Tibial nerve (tissue), 4 donors: ENCODE measurements around the gene SLC7A6. TPM values are rescaled to one million over a fixed set of nuclear protein-coding genes. Genes with fewer than 3 reads are reported as not detected.

Source experiments
- DNase-seq, 2 donors: peaks; one replicate each; pipeline ENCODE4 v3.0.0-alpha.2; 2019; ENCODE audit warnings: low spot score in 2 of 2
- H3K27ac ChIP-seq, 4 donors: fragments of 200-600 bp; sonication (generic) in 3 of 4; one replicate each; pipeline ENCODE4 v1.5.1; 2017 to 2019; ENCODE audit warnings: mild to moderate bottlenecking in 1 of 4
- H3K27me3 ChIP-seq, 2 donors: fragments of 200-600 bp; sonication (generic) in 1 of 2; one replicate each; pipeline versions ENCODE4 v1.5.1 to v1.6.0; 2017 to 2019
- H3K36me3 ChIP-seq, 3 donors: fragments of 200-600 bp; sonication (generic); one replicate each; pipeline ENCODE4 v1.5.1; 2018 to 2019
- H3K4me1 ChIP-seq, 4 donors: fragments of 200-600 bp; sonication (generic) in 3 of 4; one replicate each; pipeline ENCODE4 v1.5.1; 2017 to 2019
- H3K4me3 ChIP-seq, 4 donors: fragments of 200-600 bp; sonication (generic) in 3 of 4; one replicate each; pipeline ENCODE4 v1.5.1; 2017 to 2019; ENCODE audit warnings: mild to moderate bottlenecking in 1 of 4, moderate library complexity in 1 of 4
- H3K9me3 ChIP-seq, 4 donors: fragments of 200-600 bp; sonication (generic) in 3 of 4; one replicate each; pipeline ENCODE4 v1.5.1; 2017 to 2019
- EP300 ChIP-seq, 2 donors: sonication (generic); formaldehyde crosslinking; IDR thresholded peaks; one replicate each; pipeline ENCODE4 v1.6.1; 2017; ENCODE audit warnings: antibody characterized with exemption in 2 of 2, mild to moderate bottlenecking in 1 of 2
- POLR2A ChIP-seq, 2 donors: fragments of 450-650 bp; IDR thresholded peaks; one replicate each; pipeline ENCODE4 v1.6.1; 2017; ENCODE audit warnings: antibody characterized with exemption in 2 of 2, mild to moderate bottlenecking in 2 of 2, moderate library complexity in 2 of 2
- WGBS, 2 donors: methylation state at CpG; one replicate each; pipeline ENCODE4 v1.1.5; 2018; 5-methylcytosine and 5-hydroxymethylcytosine counted together
- total RNA-seq, 4 donors: library from RNA; depleted of rRNA; stranded (reverse); fragments of >200 nt; gene quantifications; one replicate each; pipeline ENCODE4 v1.1.0, GENCODE V29; 2016
- TF ChIP-seq, protein P1 (sequence below), 5 experiments: fragments of 200-600 bp in 3 of 5; fragments of 450-650 bp in 2 of 5; sonication (generic) in 3 of 5; IDR thresholded peaks; one replicate each; pipeline ENCODE4 v1.5.1; 2016 to 2019; ENCODE audit warnings: antibody characterized with exemption in 5 of 5, mild to moderate bottlenecking in 3 of 5, moderate library complexity in 2 of 5

SLC7A6 gene
- total RNA-seq, 4 donors from 2014 or later, result 129 to 202 (median 181) TPM

DNA sequence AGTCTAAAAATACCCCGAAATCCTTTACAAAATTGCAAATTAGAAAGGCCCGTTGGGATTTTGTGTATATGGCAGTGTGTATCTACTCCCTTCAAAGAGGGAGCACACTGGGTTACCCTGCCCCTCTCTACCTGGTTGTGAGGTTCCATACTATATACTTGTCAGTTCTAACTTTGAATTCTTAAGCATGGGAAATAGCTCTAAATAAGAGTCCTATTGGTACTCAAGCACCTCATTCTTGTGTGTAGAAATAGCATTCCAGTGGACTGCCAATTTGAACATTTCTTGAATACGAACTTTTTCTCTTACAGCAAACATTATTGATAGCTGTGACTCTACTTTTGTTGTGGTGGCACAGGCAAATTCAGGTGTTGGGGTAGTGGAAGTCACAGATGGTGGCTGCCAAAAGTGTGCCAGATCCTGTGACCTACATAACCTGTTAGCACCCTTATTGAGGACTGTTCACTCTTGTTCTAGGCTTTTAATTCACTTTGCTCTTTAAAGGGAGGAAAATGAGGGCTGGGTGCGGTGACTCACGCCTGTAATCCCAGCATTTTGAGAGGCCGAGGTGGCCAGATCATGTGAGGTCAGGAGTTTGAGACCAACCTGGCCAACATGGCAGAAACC, 44.5 kb upstream of the SLC7A6 start:
- peaks cover 0 to 13% (median 0%) of the 10 kb centered on the region in 4 donors for H3K4me1 ChIP-seq
- TF ChIP-seq POLR2A (IDR thresholded peaks at IDR 0.05), result no peak
- TF ChIP-seq, protein P1, sequence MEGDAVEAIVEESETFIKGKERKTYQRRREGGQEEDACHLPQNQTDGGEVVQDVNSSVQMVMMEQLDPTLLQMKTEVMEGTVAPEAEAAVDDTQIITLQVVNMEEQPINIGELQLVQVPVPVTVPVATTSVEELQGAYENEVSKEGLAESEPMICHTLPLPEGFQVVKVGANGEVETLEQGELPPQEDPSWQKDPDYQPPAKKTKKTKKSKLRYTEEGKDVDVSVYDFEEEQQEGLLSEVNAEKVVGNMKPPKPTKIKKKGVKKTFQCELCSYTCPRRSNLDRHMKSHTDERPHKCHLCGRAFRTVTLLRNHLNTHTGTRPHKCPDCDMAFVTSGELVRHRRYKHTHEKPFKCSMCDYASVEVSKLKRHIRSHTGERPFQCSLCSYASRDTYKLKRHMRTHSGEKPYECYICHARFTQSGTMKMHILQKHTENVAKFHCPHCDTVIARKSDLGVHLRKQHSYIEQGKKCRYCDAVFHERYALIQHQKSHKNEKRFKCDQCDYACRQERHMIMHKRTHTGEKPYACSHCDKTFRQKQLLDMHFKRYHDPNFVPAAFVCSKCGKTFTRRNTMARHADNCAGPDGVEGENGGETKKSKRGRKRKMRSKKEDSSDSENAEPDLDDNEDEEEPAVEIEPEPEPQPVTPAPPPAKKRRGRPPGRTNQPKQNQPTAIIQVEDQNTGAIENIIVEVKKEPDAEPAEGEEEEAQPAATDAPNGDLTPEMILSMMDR (IDR thresholded peaks at IDR 0.05), result no peak
- TF ChIP-seq EP300 (IDR thresholded peaks at IDR 0.05), result no peak
- H3K27ac ChIP-seq, result peak overlapping the region in 3 of 4 donors; percentile 4 to 70 (median 69)
- DNase-seq, result no peak
- peaks cover 0 to 5% (median 0%) of the 10 kb centered on the region in 3 donors for H3K36me3 ChIP-seq
- no peaks in the 10 kb centered on the region for H3K27me3 ChIP-seq
- H3K9me3 ChIP-seq, result no peaks in the 10 kb centered on the region
- WGBS, 2 donors, result 90% methylated on average over 6 of the region's 6 CpGs
- no peak overlapping the region for H3K4me3 ChIP-seq

DNA sequence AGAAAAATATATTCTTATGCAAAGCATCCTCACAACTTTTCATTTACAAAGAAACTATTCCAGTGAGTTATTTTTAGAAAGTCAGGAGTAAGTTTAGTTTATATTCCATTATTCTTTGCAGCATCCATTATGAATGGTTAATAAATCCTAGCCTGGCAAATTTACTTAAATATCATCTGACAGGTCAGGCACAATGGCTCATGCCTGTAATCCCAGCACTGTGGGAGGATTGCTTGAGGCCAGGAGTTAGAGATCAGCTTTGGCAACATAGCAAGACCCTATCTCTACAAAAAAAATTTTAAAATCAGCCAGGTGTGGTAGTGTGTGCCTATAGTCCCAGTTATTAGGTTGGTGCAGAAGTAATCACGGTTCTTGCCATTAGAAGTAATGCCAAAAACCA, 41.3 kb upstream of the SLC7A6 start:
- no peaks in the 10 kb centered on the region for H3K9me3 ChIP-seq
- H3K36me3 ChIP-seq, result peaks cover 0 to 7% (median 0%) of the 10 kb centered on the region in 3 donors
- H3K4me3 ChIP-seq, result no peak overlapping the region
- 86 to 92% methylated on average over 1 of the region's 1 CpG for WGBS, 2 donors
- H3K27me3 ChIP-seq, result no peaks in the 10 kb centered on the region
- TF ChIP-seq EP300 (IDR thresholded peaks at IDR 0.05) (no peak), POLR2A (IDR thresholded peaks at IDR 0.05) (no peak)
- TF ChIP-seq, protein P1 (IDR thresholded peaks at IDR 0.05), result no peak
- H3K27ac ChIP-seq, result no peak overlapping the region
- H3K4me1 ChIP-seq, result peaks cover 0 to 15% (median 5%) of the 10 kb centered on the region in 4 donors
- DNase-seq, result no peak

DNA sequence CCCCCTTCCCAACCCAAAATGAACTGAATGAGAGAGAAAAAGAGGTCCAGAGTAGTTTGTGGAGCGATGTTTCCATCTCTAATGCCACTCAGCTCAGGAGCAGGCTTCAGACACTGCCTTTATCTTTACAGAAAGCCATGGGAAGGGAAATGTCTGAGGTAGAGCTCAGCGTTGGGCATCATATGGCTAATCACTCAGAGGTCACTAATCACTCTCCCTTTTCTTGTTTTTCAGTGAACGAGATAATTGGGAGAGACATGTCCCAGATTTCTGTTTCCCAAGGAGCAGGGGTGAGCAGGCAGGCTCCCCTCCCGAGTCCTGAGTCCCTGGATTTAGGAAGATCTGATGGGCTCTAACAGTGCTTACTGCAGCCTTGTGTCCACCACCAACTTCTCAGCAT, 38.2 kb upstream of the SLC7A6 start:
- Histone ChIP-seq H3K36me3 (peaks cover 0 to 20% (median 0%) of the 10 kb centered on the region in 3 donors), H3K27ac (no peak overlapping the region), H3K4me3 (no peak overlapping the region), H3K27me3 (no peaks in the 10 kb centered on the region), H3K9me3 (no peaks in the 10 kb centered on the region), H3K4me1 (peaks cover 0 to 29% (median 10%) of the 10 kb centered on the region in 4 donors)
- no peak for DNase-seq
- WGBS, 2 donors, result 80 to 90% methylated on average over 4 of the region's 4 CpGs
- TF ChIP-seq EP300 (IDR thresholded peaks at IDR 0.05) (no peak), POLR2A (IDR thresholded peaks at IDR 0.05) (no peak)
- TF ChIP-seq, protein P1 (IDR thresholded peaks at IDR 0.05), result no peak

DNA sequence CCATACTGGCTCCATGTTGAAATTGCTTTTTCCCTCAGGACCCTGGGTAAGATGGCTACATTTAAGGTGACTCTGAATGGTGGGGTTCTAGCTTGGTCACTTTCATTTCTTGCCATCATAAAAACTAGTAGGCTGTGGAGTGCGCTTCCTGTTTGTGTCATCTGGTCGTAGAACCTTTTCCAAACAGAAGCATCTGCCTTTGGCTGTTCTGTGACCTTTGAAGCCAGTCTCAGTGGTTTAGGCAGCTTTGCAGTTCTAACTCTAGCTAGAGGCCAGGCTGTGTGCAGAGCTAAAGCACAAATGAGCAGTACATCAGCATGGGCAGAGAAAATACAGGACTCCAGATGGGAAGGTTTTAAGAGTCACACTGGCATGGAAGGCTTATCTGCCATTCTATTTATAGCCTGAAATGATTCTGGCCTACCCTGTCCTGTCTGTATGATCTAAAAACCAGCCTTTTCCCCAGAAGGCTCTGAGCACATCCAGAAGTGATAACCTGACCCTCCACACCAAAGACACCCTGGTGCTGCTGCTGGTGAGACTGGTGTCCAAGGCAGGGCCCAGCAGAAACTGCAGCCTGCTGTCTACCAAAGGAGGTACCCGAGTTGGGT, 37.0 kb upstream of the SLC7A6 start:
- Histone ChIP-seq H3K36me3 (peaks cover 0 to 32% (median 0%) of the 10 kb centered on the region in 3 donors), H3K4me1 (peaks cover 0 to 26% (median 10%) of the 10 kb centered on the region in 4 donors), H3K27me3 (no peaks in the 10 kb centered on the region), H3K27ac (no peak overlapping the region), H3K9me3 (no peaks in the 10 kb centered on the region), H3K4me3 (no peak overlapping the region)
- no peak for DNase-seq
- 65 to 83% methylated on average over 3 of the region's 3 CpGs for WGBS, 2 donors
- TF ChIP-seq, protein P1 (IDR thresholded peaks at IDR 0.05), result no peak
- no peak for TF ChIP-seq POLR2A (IDR thresholded peaks at IDR 0.05)
- TF ChIP-seq EP300 (IDR thresholded peaks at IDR 0.05), result no peak

DNA sequence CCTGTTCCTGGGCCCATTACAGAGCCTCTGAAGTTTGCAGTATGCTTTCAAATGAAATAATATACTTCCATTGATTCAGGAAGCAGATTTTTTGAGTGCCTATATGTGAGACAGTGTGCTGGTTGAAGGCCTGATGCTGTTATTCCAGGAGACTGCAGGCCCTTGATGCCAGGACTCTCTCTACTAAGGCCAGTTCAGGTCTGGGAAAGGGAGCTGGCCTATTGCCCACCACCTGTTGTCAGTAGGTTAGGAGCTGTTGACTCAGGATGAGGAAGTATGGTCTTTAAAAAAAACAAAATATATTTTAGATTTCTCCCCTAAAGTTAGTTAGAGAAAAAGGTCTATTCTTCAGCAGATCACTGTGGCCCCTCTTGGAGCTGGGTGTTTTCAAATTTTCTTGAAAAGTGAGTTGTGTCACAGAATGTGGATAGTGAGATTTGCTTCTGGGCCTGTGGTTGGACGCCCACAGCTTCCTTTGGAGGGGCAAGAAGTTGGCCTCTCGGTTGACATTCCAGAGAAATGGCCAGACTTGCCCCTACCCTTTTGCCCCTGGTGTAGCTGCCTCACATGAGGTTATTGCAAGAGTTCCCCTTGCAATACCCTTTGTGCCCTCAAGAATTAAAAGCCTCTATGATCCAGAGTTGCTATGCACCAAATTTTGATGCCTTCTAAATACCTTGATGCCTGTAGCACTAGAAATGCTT, 36.3 kb upstream of the SLC7A6 start:
- H3K9me3 ChIP-seq, result no peaks in the 10 kb centered on the region
- no peak for DNase-seq
- peaks cover 0 to 26% (median 10%) of the 10 kb centered on the region in 4 donors for H3K4me1 ChIP-seq
- H3K36me3 ChIP-seq, result peaks cover 0 to 33% (median 0%) of the 10 kb centered on the region in 3 donors
- 43 to 66% methylated on average over 2 of the region's 2 CpGs for WGBS, 2 donors
- TF ChIP-seq EP300 (IDR thresholded peaks at IDR 0.05) (no peak), POLR2A (IDR thresholded peaks at IDR 0.05) (no peak)
- TF ChIP-seq, protein P1 (IDR thresholded peaks at IDR 0.05), result no peak
- peak overlapping the region in 1 of 4 donors; percentile 6 for H3K27ac ChIP-seq
- no peak overlapping the region for H3K4me3 ChIP-seq
- no peaks in the 10 kb centered on the region for H3K27me3 ChIP-seq
